Hematopoietic multipotent progenitor cell treated with erythropoietin and hydrocortisone succinate and interleukin-3 and kit ligand, for 8 days (in vitro differentiated cells): Measurements from ENCODE around the gene KLKB1.
A peak's percentile ranks its signal among the peaks of the same experiment; 100 is the strongest.
"Not testable (repeated sequence)": the region's sequence is repeated elsewhere in the genome, so short reads cannot be mapped to it uniquely, and the experiment has no call there.

Experiments
- DNase-seq: peaks from one replicate; pipeline ENCODE4 v3.0.0-alpha.2; 2015

The KLKB1 gene

GRCh38 chr4:186265683-186266652 is 38.7 kb downstream of the KLKB1 start, which contains the start of gene F11:
TSS of gene F11 (plus strand) at chr4:186266189. CDS start at chr4:186267137, 948 bp downstream.
- DNase-seq: no peak

GRCh38 chr4:186266729-186267456 is 39.6 kb downstream of the KLKB1 start:
- no peak for DNase-seq

- DNase-seq: no peak
These were observed 43.9 kb downstream of the KLKB1 start for GRCh38 chr4:186271081-186271678.

GRCh38 chr4:186272699-186273391 is 45.5 kb downstream of the KLKB1 start:
- DNase-seq: no peak

GRCh38 chr4:186273392-186273789 is 46.1 kb downstream of the KLKB1 start:
- DNase-seq: not testable (repeated sequence)

GRCh38 chr4:186283311-186283710 is 56.0 kb downstream of the KLKB1 start:
- DNase-seq: no peak

- DNase-seq: no peak
These were observed 57.8 kb downstream of the KLKB1 start for GRCh38 chr4:186285147-186285546.

GRCh38 chr4:186286581-186286980 is 59.3 kb downstream of the KLKB1 start:
- DNase-seq: no peak

GRCh38 chr4:186291256-186291890 is 64.1 kb downstream of the KLKB1 start:
- DNase-seq: no peak

- no peak for DNase-seq
These were observed 66.9 kb downstream of the KLKB1 start for GRCh38 chr4:186294160-186294559.

- DNase-seq: no peak
These were observed 69.2 kb downstream of the KLKB1 start for GRCh38 chr4:186296481-186296880.

- DNase-seq: peak; percentile 56
These were observed 69.8 kb downstream of the KLKB1 start for GRCh38 chr4:186297013-186297645.

- no peak for DNase-seq
These were observed 70.8 kb downstream of the KLKB1 start for GRCh38 chr4:186298031-186298647.

GRCh38 chr4:186299291-186299690 is 72.0 kb downstream of the KLKB1 start:
- no peak for DNase-seq

GRCh38 chr4:186300659-186301390 is 73.5 kb downstream of the KLKB1 start:
- DNase-seq: no peak

- no peak for DNase-seq
These were observed 76.9 kb downstream of the KLKB1 start for GRCh38 chr4:186304216-186304615.

- DNase-seq: no peak
These were observed 77.7 kb downstream of the KLKB1 start for GRCh38 chr4:186304866-186305505.

GRCh38 chr4:186307497-186307896 is 80.2 kb downstream of the KLKB1 start:
- DNase-seq: no peak

- DNase-seq: no peak
These were observed 80.6 kb downstream of the KLKB1 start for GRCh38 chr4:186307916-186308315.
